ENCODE data around the gene CLDN7. TPM values are rescaled to one million over a fixed set of nuclear protein-coding genes. Genes with fewer than 3 reads are reported as not detected.

CLDN7 gene
- total and polyA plus RNA-seq, 2 experiments from 2014 or later = 0.51 to 0.83 TPM

GRCh38 chr17:7280519-7281073 lies 18.3 kb upstream of the CLDN7 start:
- H3K36me3 ChIP-seq = peaks cover 14% of the 10 kb centered on the region
- no peaks in the 10 kb centered on the region for H3K9me3 ChIP-seq (ENCODE audit: low read depth)
- peak overlapping the region; percentile 99 for H3K27ac ChIP-seq
- DNase-seq (ENCODE audit: low read depth in 1 of 2, low spot score in 1 of 2) = peak; percentile 82 to 87
- H3K4me3 ChIP-seq = peak overlapping the region; percentile 76
- peak; percentile 92 for TF ChIP-seq CTCF (IDR thresholded peaks at IDR 0.05; ENCODE audit: low read depth, low read length)
- H3K4me1 ChIP-seq (ENCODE audit: low read depth) = no peaks in the 10 kb centered on the region
- H3K27me3 ChIP-seq = no peaks in the 10 kb centered on the region

GRCh38 chr17:7279448-7279847 lies 17.2 kb upstream of the CLDN7 start:
- H3K36me3 ChIP-seq = peaks cover 3% of the 10 kb centered on the region
- H3K27me3 ChIP-seq = no peaks in the 10 kb centered on the region
- no peak overlapping the region for H3K27ac ChIP-seq
- H3K4me3 ChIP-seq = no peak overlapping the region
- no peak for TF ChIP-seq CTCF (IDR thresholded peaks at IDR 0.05; ENCODE audit: low read depth, low read length)
- H3K9me3 ChIP-seq (ENCODE audit: low read depth) = no peaks in the 10 kb centered on the region
- no peaks in the 10 kb centered on the region for H3K4me1 ChIP-seq (ENCODE audit: low read depth)
- no peak for DNase-seq (ENCODE audit: low read depth in 1 of 2, low spot score in 1 of 2)

GRCh38 chr17:7266784-7267183 lies 4.5 kb upstream of the CLDN7 start:
- H3K36me3 ChIP-seq = no peaks in the 10 kb centered on the region
- no peak for TF ChIP-seq CTCF (IDR thresholded peaks at IDR 0.05; ENCODE audit: low read depth, low read length)
- H3K27ac ChIP-seq = no peak overlapping the region
- H3K27me3 ChIP-seq = peaks cover 30% of the 10 kb centered on the region
- H3K4me3 ChIP-seq = no peak overlapping the region
- no peaks in the 10 kb centered on the region for H3K9me3 ChIP-seq (ENCODE audit: low read depth)
- H3K4me1 ChIP-seq (ENCODE audit: low read depth) = no peaks in the 10 kb centered on the region
- no peak for DNase-seq (ENCODE audit: low read depth in 1 of 2, low spot score in 1 of 2)

- peaks cover 5% of the 10 kb centered on the region for H3K36me3 ChIP-seq
Measured at GRCh38 chr17:7263801-7264078, 1.5 kb upstream of the CLDN7 start.

GRCh38 chr17:7262935-7263800 lies 890 bp upstream of the CLDN7 start:
- no peak for TF ChIP-seq CTCF (IDR thresholded peaks at IDR 0.05; ENCODE audit: low read depth, low read length)
- Histone ChIP-seq H3K9me3 (ENCODE audit: low read depth) (no peaks in the 10 kb centered on the region), H3K27ac (no peak overlapping the region), H3K4me3 (peak overlapping the region; percentile 3), H3K36me3 (peaks cover 8% of the 10 kb centered on the region), H3K27me3 (peaks cover 44% of the 10 kb centered on the region), H3K4me1 (ENCODE audit: low read depth) (peaks cover 5% of the 10 kb centered on the region)
- DNase-seq (ENCODE audit: low read depth in 1 of 2, low spot score in 1 of 2) = peak in 1 of 2 donors; percentile 10

More at GRCh38 chr17:7263801-7264078, 1.5 kb upstream of the CLDN7 start:
- Histone ChIP-seq H3K4me1 (ENCODE audit: low read depth) (peaks cover 5% of the 10 kb centered on the region), H3K4me3 (no peak overlapping the region), H3K27me3 (peaks cover 44% of the 10 kb centered on the region), H3K9me3 (ENCODE audit: low read depth) (no peaks in the 10 kb centered on the region), H3K27ac (no peak overlapping the region)
- no peak for TF ChIP-seq CTCF (IDR thresholded peaks at IDR 0.05; ENCODE audit: low read depth, low read length)
- DNase-seq (ENCODE audit: low read depth in 1 of 2, low spot score in 1 of 2) = no peak
